Naive thymus-derived CD8-positive, alpha-beta T cell (primary cell): Measurements from ENCODE around the gene OAT. TPM values are rescaled to one million over a fixed set of nuclear protein-coding genes. Genes with fewer than 3 reads are reported as not detected.

ENCODE experiments used
- ATAC-seq, 2 donors: fragments of 150-1000 bp; cut with Tn5 transposase in 1 of 2; sonication (Bioruptor Pico), chemical (Tn5 transposase) in 1 of 2; 1 replicate in 1 of 2; 2 replicates in 1 of 2; pipeline ENCODE4 v1.10.0; 2021; ENCODE audit warnings: mild to moderate bottlenecking in 2 of 2, moderate library complexity in 2 of 2
- POLR2A ChIA-PET: fragments of 350-600 bp; sonication (Branson Sonifier 250); formaldehyde crosslinking; loops from one replicate; lab custom pipeline; 2021; ENCODE audit warnings: antibody characterized with exemption; lab: Charles Lee
- DNase-seq, 10 donors: peaks; one replicate each; pipeline versions ENCODE4 v3.0.0 to v3.0.0-alpha.2; 2020 to 2022
- H3K27ac Mint-ChIP-seq, 10 donors: one replicate each; pipeline ENCODE4 v1.8.0; 2020 to 2022; ENCODE audit warnings: mild to moderate bottlenecking in 10 of 10, mixed read lengths in 10 of 10, moderate library complexity in 4 of 10, inconsistent platforms in 1 of 10
- H3K27me3 Mint-ChIP-seq, 5 donors: one replicate each; pipeline ENCODE4 v1.8.0; 2021 to 2022; ENCODE audit warnings: mixed read lengths in 5 of 5
- H3K36me3 Mint-ChIP-seq, 3 donors: one replicate each; pipeline ENCODE4 v1.8.0; 2020 to 2022; ENCODE audit warnings: mixed read lengths in 3 of 3, mild to moderate bottlenecking in 2 of 3, inconsistent platforms in 1 of 3
- H3K4me1 Mint-ChIP-seq, 4 donors: one replicate each; pipeline ENCODE4 v1.8.0; 2021 to 2022; ENCODE audit warnings: mixed read lengths in 4 of 4
- H3K4me3 Mint-ChIP-seq, 10 donors: one replicate each; pipeline ENCODE4 v1.8.0; 2020 to 2022; ENCODE audit warnings: mild to moderate bottlenecking in 10 of 10, mixed read lengths in 10 of 10, moderate library complexity in 6 of 10, inconsistent platforms in 1 of 10
- H3K9me3 Mint-ChIP-seq, 9 donors: one replicate each; pipeline ENCODE4 v1.8.0; 2020 to 2022; ENCODE audit warnings: mixed read lengths in 9 of 9, mild to moderate bottlenecking in 3 of 9, inconsistent platforms in 1 of 9, moderate library complexity in 1 of 9
- polyA plus RNA-seq, 3 donors: library from polyadenylated mRNA; unstranded; fragments of 300-500 nt; fragmentation: Illumina TruSeq; gene quantifications; one replicate each; pipeline ENCODE4 v1.2.3, GENCODE V29; 2021
- total RNA-seq, 8 experiments: library from RNA in 2 of 8; stranded (reverse) in 2 of 8; gene quantifications; one replicate each; pipeline ENCODE4 v1.2.3 and lab custom pipeline; 2021 to 2026

Gene OAT
- total RNA-seq (10 to 100 TPM; 47.1 to 47.2 TPM), polyA plus RNA-seq (10 to 100 TPM; 67.9 to 91.5 (median 81.1) TPM), total RNA-seq (lab: John Stamatoyannopoulos, UW) (58.7 to 104 (median 71.1) reads per million in 6 experiments)

DNA sequence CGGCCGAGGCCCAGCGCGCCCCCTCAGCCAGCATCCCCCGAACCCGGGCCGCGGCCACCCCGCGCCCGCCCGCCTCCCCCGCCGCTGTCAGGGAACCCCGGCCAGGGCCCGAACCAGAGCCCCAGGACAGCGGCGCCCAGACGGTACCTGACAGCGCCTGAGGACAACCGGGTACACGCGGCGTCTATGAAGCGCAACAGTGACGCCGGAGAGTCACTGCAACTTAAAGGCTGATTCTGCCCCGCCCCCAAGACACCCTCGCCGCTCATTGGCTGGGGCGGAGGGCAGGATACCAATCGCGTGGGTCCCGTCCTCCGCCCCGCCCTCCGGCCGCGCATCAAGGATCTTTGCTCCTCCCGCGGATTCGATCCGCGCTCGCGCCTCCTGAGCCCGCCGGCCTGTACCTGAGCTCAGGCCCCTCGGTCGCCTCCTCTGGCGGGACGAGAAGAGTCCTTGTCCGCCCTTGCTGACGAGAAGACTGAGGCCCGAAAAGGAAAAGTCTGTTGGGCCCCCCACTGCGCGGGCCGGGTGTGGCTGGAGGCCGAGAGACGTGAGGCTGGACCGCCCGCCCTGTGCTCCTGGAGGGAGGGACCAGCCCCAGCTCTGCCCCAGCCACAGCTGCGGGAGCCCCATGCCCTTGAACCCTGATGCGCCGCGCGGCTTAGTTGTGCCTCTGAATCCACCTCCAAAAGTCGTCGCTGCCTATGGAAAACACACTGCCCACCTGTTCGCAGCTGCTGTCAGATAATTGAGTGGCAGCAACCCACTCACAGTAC, at the start of gene OAT:
TSS of gene OAT (minus strand) at position 198 of the 776 bp plus-strand sequence. CDS start 6,752 bp downstream, outside the sequence.
- Mint-ChIP-seq H3K27ac (peak within 1 kb of the TSS in 9 of 10 donors; percentile 33 to 93 (median 88)), H3K4me3 (peak within 1 kb of the TSS; percentile 77 to 92 (median 86)), H3K36me3 (no peaks in the 10 kb centered on the region), H3K27me3 (peaks cover under 1 to 12% (median 7%) of the 10 kb centered on the region in 5 donors), H3K4me1 (peaks cover 9 to 38% (median 23%) of the 10 kb centered on the region in 4 donors), H3K9me3 (no peaks in the 10 kb centered on the region)
- POLR2A ChIA-PET, result interaction anchor here (0.6 to 1.7 kb wide), 4 partner anchors 15 to 46 kb away, joined by 3 to 5 read pairs (median 4); partner anchors contain the start of gene LHPP
- DNase-seq (peak; percentile 90 to 97 (median 95)), ATAC-seq (peak; percentile 93 to 97)

GRCh38 chr10:124467165-124467564, 48.4 kb upstream of the OAT start:
- H3K9me3 Mint-ChIP-seq, result no peaks in the 10 kb centered on the region
- H3K27me3 Mint-ChIP-seq, result no peaks in the 10 kb centered on the region
- ATAC-seq (no peak), DNase-seq (no peak)
- H3K4me1 Mint-ChIP-seq, result peaks cover 22 to 49% (median 35%) of the 10 kb centered on the region in 4 donors
- H3K36me3 Mint-ChIP-seq, result peaks cover 0 to 3% (median 0%) of the 10 kb centered on the region in 3 donors
- POLR2A ChIA-PET, result interaction anchor here (0.7 kb wide), 1 partner anchor 1459 kb away, joined by 3 read pairs; the partner anchor contains the start of gene IKZF5
- peak overlapping the region in 1 of 10 donors; percentile 69 for H3K27ac Mint-ChIP-seq
- H3K4me3 Mint-ChIP-seq, result peak overlapping the region in 1 of 10 donors; percentile 30

GRCh38 chr10:124465777-124466488, 47.2 kb upstream of the OAT start:
- peak overlapping the region in 8 of 10 donors; percentile 40 to 80 (median 64) for H3K4me3 Mint-ChIP-seq
- ATAC-seq, result no peak
- peaks cover 0 to 3% (median 0%) of the 10 kb centered on the region in 5 donors for H3K27me3 Mint-ChIP-seq
- peaks cover 25 to 53% (median 40%) of the 10 kb centered on the region in 4 donors for H3K4me1 Mint-ChIP-seq
- no peak for DNase-seq
- peaks cover 0 to 3% (median 0%) of the 10 kb centered on the region in 3 donors for H3K36me3 Mint-ChIP-seq
- H3K9me3 Mint-ChIP-seq, result no peaks in the 10 kb centered on the region
- POLR2A ChIA-PET, result interaction anchor here (1.1 kb wide), 1 partner anchor 47 kb away, joined by 3 read pairs; no protein-coding TSS in a partner anchor
- peak overlapping the region; percentile 69 to 95 (median 88) for H3K27ac Mint-ChIP-seq

GRCh38 chr10:124465003-124465776, 46.5 kb upstream of the OAT start:
- Mint-ChIP-seq H3K36me3 (peaks cover 0 to 3% (median 0%) of the 10 kb centered on the region in 3 donors), H3K4me1 (peaks cover 25 to 47% (median 40%) of the 10 kb centered on the region in 4 donors), H3K4me3 (peak overlapping the region; percentile 40 to 83 (median 64)), H3K27me3 (peaks cover 0 to 3% (median 0%) of the 10 kb centered on the region in 5 donors), H3K27ac (peak overlapping the region; percentile 75 to 95 (median 91)), H3K9me3 (no peaks in the 10 kb centered on the region)
- no peak for ATAC-seq
- peak in 2 of 10 donors; percentile 8 to 18 for DNase-seq
- POLR2A ChIA-PET, result interaction anchor here (0.5 to 1.1 kb wide), 2 partner anchors 46 to 322 kb away, joined by 3 read pairs; no protein-coding TSS in a partner anchor

DNA sequence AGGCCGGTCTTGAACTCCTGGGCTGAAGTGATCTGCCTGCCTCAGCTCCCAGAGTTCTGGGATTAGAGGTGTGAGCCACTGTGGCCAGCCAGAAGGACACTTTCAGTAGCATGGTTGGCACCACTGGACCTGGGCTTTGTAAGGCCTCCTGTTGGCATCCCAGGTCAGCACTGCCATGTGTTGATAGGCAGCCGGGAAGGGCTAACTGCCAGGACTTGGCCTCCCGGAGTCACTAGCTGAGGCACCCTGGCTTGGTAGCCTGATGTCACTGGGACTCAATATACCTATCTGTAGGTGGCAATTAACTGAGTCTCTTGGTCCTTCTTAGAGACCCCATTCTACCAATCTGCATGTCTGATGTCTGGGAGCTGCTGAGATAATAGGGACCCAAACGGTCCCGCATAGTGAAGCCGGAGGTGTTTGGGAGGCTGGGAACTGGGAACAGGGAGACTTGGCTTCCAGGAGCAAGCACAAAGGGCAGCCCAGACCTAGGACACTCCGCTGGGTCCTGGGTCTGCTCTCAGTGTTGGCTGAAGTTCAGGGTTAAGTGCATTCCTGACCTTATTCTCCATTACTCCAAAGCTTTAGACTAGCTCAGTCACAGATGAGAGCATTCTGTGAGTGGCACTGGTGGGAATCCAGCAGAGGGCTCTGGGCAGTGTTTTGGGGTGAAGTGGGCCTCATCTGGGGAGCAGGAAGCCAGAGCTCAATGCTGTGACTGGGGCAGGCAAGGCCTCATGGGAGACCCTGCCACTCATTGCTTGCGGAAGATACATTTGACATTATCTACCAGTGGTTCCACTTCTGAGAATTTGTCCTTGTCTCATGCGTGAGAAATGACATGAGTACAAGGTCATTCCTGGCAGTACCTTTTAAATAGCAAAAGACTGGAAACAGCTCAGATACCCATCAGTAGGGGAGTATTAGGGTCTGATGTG, 45.6 kb upstream of the OAT start:
- Mint-ChIP-seq H3K4me3 (peak overlapping the region; percentile 40 to 83 (median 64)), H3K4me1 (peaks cover 23 to 44% (median 36%) of the 10 kb centered on the region in 4 donors), H3K9me3 (no peaks in the 10 kb centered on the region), H3K27me3 (peaks cover 0 to 3% (median 0%) of the 10 kb centered on the region in 5 donors), H3K27ac (peak overlapping the region; percentile 75 to 95 (median 91)), H3K36me3 (no peaks in the 10 kb centered on the region)
- DNase-seq, result no peak
- POLR2A ChIA-PET, result interaction anchor here (0.5 to 1.1 kb wide), 2 partner anchors 45 to 323 kb away, joined by 3 read pairs; no protein-coding TSS in a partner anchor
- ATAC-seq, result no peak

GRCh38 chr10:124462348-124462695, 43.6 kb upstream of the OAT start:
- Mint-ChIP-seq H3K27ac (peak overlapping the region; percentile 70 to 97 (median 90)), H3K4me3 (peak overlapping the region; percentile 75 to 95 (median 91)), H3K36me3 (no peaks in the 10 kb centered on the region), H3K9me3 (no peaks in the 10 kb centered on the region), H3K4me1 (peaks cover 21 to 37% (median 34%) of the 10 kb centered on the region in 4 donors), H3K27me3 (peaks cover 0 to 8% (median 5%) of the 10 kb centered on the region in 5 donors)
- POLR2A ChIA-PET, result interaction anchor here (0.6 to 1.9 kb wide), 5 partner anchors 10 to 454 kb away, joined by 3 to 5 read pairs (median 4); partner anchors contain the start of genes ABRAXAS2 and EEF1AKMT2
- DNase-seq, result no peak
- ATAC-seq, result no peak

- DNase-seq, result peak; percentile 74 to 88 (median 85)
- peak; percentile 95 to 97 for ATAC-seq
- POLR2A ChIA-PET, result interaction anchor here (0.6 to 1.9 kb wide), 7 partner anchors 10 to 454 kb away, joined by 3 to 5 read pairs (median 4); partner anchors contain the start of genes ABRAXAS2 and EEF1AKMT2
- Mint-ChIP-seq H3K9me3 (no peaks in the 10 kb centered on the region), H3K36me3 (no peaks in the 10 kb centered on the region), H3K27ac (peak within 1 kb of the TSS; percentile 89 to 98 (median 96)), H3K4me1 (peaks cover 21 to 37% (median 32%) of the 10 kb centered on the region in 4 donors), H3K4me3 (peak within 1 kb of the TSS; percentile 75 to 98 (median 92)), H3K27me3 (peaks cover 0 to 14% (median 7%) of the 10 kb centered on the region in 5 donors)
Measured at GRCh38 chr10:124461642-124462347, 43.1 kb upstream of the OAT start, which contains the start of gene LHPP. TSS of gene LHPP (plus strand) at chr10:124461823. CDS start at chr10:124461863, 40 bp downstream.

DNA sequence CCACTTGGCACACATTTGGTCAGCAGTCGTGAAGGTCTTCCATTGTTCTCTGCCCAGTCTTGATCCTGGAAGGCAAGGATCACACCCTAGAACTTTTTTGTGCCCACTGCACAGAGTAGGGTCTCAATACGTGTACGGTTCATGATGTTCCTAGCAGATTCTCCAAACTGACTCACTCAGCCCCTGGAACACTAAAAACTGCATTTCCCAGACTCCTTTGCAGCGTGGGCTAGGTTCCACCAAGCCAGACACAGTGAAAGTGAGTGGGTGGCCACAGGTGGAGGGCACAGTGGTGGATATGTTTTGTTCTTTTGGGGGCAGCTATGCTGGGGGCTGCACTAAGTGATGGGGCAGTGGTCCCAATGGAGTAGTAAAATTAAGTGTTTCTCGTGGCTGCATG, 41.4 kb upstream of the OAT start:
- Mint-ChIP-seq H3K27me3 (peaks cover 7 to 30% (median 18%) of the 10 kb centered on the region in 5 donors), H3K27ac (peak overlapping the region in 1 of 10 donors; percentile 63), H3K4me3 (peak overlapping the region in 5 of 10 donors; percentile 12 to 45 (median 24)), H3K4me1 (peaks cover 14 to 25% (median 20%) of the 10 kb centered on the region in 4 donors), H3K9me3 (no peaks in the 10 kb centered on the region), H3K36me3 (no peaks in the 10 kb centered on the region)
- POLR2A ChIA-PET, result no interaction called here
- no peak for ATAC-seq
- DNase-seq, result no peak

DNA sequence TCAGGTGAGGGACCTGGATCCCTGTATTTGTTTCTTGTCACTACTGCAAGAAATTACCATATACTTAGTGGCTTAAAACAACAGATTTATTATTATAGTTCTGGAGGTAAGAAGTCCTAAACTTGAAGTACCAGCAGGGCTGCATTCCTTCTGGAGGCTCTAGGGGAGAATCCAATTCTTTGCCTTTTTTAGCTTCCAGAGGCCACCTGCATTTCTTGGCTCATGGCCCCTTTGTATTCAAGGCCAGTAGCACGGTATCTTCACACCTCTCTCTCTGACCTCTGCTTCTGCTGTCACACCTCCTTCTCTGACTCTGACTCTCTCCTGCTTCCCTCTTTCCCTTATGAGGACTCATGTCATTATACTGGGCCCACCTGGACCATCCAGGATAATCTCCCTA, 40.7 kb upstream of the OAT start:
- Mint-ChIP-seq H3K27ac (peak overlapping the region in 1 of 10 donors; percentile 80), H3K27me3 (peaks cover 8 to 38% (median 26%) of the 10 kb centered on the region in 5 donors), H3K9me3 (no peaks in the 10 kb centered on the region), H3K36me3 (no peaks in the 10 kb centered on the region), H3K4me1 (peaks cover 6 to 18% (median 13%) of the 10 kb centered on the region in 4 donors), H3K4me3 (no peak overlapping the region)
- POLR2A ChIA-PET, result no interaction called here
- no peak for DNase-seq
- no peak for ATAC-seq

- POLR2A ChIA-PET, result no interaction called here
- Mint-ChIP-seq H3K4me3 (no peak overlapping the region), H3K4me1 (peaks cover 3 to 14% (median 9%) of the 10 kb centered on the region in 4 donors), H3K27ac (no peak overlapping the region), H3K27me3 (peaks cover 12 to 43% (median 29%) of the 10 kb centered on the region in 5 donors), H3K36me3 (no peaks in the 10 kb centered on the region), H3K9me3 (no peaks in the 10 kb centered on the region)
- ATAC-seq (no peak), DNase-seq (no peak)
Measured at GRCh38 chr10:124458889-124459288, 40.2 kb upstream of the OAT start.
